Right forelimb (tissue), 1 donor: ENCODE data around the gene BICD2.

Experiments used
- DNase-seq: peaks from one replicate; pipeline ENCODE4 v3.0.0-alpha.2; 2018

The BICD2 gene

DNA sequence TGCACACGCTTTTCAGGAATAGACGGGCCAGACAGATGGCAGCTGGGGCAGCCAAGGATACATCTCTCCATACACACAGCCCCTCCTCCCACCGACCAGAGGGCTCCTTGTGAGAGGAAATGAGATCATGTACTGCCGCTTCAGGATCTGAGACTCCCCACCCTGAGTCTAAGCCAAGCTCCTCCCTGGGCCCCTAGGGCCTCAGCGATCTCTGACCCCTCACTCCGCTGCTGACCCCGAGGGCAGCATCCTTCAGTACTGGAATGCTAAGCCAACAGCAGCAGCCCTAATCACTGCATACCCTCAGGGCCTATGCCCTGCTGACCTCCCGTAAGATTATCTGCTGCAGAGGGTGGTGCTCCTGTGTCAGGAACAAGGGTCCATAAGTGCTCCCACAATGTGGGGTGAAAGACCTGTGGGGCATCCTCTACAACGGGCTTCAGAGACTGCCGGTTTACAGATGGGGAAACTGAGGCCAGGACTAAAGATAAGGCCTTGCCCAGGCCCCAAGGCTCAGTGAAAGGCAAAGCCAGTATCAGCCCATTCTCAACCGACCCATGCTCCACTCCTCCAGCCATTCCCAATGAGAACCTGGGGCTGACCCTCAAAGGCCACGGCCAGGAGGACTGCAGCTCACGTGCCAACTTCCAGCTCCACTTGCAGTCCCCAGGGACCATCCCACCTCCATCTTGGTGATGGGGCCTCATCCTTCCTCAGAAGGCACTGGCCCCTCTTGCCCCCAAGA is 37.5 kb downstream of the BICD2 start:
- DNase-seq, result peak; percentile 45

DNA sequence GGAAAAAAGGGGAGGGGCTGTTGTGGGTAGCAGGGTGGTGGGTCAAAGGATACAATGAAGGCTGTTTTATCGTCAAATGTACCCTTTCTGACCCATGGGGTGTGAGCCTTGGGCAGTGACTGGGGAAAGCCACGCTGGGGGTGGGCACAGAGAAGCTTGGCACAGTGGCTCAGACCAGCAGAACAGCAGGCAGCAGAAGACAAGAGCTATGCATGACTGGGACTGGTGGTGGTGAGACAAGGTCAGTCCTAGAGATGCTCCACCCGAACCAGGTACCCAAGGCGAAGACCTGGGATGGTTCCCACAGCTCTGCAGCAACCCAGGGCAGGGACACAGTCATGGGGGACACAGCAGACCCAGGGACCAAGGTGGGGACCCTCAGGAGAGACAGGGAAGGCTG is 38.3 kb downstream of the BICD2 start:
- DNase-seq, result no peak

DNA sequence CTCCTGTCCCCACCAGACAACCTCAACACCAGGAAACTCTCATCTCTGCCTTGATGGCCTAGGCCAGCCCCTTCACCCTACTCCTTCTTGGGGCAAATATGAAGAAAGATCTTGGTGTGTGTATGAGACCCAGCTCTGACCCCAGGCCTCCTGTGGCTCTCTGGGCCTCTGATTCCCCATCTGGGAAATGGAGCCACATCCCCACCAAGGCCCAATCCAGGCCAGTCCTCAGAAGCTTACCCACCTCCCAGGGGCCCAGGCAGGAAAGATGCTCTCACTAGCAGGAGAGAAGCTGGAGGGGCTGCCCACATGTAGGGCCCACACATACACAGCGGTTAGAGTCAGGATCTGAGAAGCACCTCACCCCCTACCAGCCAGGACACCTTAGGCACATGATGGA is 38.9 kb downstream of the BICD2 start:
- no peak for DNase-seq

DNA sequence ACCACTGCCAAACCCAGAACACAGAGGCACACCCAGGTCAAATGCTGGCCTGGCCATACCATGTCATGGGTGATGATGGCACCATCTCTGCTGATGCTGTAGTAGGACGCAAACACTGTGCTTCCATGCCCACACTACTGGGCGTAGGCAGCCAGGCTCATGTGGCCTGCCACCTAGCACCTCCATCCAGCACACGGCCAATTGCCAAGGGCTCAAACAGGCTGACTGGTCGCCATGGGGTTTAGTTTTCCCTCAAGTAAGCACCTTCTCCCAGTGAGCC is 39.4 kb downstream of the BICD2 start:
- no peak for DNase-seq

DNA sequence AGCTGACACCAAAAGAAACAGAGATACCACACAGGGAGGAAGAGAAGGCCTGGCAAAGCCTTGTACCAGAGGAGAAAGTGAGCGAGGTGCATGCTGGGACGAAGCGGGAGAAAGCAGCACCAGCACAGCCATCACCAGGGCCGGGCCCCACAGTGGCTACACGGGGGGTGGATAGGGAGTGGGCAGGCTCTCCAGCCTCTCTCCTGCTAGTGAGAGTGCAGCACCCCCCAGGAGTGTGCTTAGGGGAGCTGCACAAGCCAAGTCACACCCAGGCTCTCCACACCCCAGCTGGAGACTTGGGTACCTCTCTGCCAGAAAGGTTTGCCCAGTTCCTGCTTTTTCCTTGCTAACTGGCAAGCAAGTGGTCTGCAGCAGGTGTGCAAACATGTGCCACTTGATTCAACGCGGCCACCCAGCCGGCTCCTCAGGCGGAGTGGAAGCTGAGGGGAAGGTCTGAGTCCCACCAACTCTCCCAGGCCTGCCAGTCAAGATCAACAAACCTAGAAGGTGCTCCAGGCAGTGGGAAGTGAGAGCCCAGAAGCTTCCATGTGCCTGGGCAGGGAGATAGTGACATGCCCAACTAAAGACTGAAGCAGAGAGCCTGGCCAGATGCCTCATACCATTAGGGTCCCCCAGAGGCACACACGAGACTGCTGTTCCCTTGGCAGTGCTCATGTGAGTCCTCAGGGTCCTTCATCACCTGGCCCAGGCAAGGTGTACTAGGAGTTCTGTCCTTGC is 39.9 kb downstream of the BICD2 start:
- DNase-seq, result no peak

DNA sequence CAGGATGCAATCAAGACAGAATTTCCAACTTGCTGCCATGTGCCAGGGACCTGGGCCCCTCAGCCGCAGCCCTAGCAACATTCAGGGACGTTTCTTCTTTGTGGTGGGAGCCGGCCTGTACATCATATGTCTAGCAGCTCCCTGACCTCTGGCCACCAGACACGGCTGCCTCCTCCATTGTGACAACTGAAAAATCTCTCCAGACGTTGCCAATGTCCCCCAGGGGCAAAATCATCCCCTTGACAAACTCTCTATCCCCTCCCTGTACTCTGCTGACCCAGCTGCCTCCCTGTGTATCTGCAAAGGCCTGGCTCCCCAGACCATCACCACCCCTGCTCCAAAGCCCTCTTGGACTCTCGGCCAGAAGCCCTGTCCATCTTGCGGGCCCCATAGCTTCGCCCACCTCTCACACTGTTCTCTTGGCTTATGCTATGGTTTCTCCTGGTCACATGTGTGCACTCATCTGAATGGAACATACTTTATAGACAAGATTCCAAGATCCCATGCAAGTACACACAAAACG is 40.8 kb downstream of the BICD2 start:
- DNase-seq, result no peak

DNA sequence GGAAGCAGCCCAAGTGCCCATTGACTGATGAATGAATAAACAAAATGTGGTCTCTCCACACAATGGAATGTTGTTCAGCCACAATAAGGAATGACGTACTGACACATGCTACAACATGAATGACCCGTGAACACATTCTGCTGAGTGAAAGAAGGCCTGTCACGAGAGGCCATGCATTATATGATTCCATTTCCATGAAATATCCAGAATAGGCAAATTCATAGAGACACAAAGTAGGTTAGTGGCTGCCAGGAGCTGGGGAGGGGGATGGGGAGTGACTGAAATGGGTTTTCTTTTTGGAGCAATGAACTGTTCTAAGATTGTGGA is 41.4 kb downstream of the BICD2 start:
- DNase-seq, result no peak

DNA sequence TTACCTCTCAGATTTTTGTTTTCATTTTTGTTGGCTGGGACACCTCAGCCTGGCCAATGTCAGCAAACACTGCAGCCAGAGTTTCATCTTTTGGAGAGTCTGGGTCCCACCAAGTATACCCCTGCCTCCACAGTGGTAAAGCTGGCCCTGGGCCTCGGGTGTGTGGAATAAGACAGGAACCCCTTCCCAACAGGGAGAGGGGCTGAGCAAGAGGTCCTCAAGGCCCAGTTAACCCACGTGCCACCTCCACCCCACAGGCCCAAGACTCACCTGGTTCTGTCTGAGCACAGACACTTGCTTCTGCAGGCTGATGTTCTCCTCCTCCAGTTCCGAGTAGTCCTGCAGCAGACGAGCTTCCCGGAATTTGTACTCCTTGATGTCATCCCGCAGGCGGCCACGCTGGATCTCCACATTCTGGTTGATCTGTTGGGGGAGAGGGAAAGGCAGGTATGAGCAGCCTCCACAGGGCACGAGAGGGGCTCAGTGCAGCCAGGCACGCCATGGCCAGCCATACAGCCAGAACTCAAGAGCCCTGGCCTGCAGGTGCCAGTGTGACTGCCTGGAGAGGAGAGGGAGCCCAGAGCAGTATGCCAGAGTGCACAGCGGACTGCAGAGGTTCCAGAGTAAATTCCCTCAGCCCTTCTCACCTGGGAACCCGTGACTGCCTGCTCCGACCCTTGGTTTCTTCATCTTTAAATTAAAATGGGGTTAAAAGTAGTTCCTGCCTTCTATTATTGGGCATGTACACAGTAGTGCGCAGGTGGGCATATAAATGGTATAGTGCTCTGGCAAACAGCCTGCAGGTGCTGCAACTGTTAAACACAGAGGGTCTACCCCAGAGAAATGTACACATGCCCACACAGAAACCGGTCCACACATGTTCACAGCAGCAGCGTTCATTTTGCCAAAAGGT is 42.0 kb downstream of the BICD2 start:
- no peak for DNase-seq

DNA sequence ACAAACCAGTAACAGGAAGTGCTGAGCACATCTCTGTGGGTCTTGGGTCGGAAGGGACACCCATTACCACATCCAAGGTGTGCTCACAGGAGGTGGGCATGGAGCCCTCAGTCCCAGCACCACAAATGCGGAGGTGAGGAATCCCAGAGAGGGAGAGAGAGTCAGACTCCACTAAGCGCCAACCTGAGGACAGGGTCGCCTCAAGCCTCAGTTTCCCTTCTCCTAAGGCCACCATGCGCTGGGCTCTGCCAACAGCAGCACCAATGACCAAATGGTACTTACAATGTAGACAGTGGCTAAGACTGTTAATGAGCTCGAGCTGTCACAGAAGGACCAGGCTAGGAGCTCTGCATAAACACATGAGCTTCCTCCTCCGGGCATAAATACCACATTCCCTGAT is 43.1 kb downstream of the BICD2 start:
- no peak for DNase-seq

DNA sequence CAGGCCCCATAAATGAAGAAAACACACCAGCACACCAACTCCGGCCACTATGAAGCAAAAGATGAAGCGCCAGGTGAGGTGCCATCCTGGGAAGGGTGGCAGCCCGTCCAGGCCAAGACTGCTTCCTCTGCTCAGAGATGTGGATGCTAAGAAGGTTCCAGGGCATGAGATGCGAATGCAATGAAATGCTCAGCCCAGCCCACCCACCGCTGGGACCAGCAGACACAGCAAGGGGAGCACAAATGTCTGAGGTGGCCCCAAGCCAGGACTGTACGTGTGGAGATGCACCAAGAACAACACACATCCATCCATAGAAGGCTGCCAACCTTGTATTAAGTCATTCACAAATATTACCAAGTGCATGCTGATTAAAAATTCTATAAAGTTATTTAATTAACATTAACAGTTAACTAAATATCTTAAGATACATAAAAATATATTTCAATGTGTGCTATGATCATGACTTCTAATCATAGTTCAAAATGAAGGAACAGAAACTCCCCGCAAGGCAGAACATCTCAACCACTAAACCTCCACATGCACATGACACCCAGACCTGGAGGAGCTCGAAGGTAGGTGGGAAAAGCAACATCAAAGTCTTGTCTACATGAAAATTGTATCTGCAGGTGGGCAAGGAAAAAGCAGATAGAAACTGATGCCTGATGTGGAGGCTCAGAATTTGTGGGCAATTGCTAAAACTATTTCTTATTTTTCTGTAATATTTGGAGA is 43.7 kb downstream of the BICD2 start:
- DNase-seq, result no peak

DNA sequence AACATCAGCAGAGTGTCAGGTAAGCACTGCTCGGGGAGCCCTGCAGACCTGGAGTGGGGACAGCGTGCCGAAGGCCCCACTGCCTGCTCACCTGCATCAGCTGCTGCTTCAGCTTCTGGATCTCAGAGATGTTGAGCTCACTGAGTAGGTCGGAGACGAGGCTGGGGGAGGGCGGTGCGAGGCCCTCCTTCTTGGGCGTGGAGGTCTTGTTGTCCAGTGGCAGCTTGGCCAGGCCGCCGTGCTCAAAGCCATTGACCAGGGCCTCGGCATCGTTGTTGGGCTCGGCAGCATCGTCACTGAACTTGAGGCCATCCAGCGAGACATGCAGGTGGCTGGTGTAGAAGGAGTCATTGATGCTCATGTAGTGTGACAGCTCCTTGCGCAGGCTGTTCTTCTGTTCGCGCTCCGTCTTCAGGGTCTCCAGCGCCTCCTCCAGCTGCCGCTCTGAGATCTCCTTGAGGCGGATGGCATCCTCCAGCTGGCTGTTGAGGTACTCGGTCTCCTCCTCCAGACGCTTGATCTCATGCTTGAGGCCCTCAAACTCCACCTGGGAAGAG is 44.3 kb downstream of the BICD2 start:
- DNase-seq, result no peak

DNA sequence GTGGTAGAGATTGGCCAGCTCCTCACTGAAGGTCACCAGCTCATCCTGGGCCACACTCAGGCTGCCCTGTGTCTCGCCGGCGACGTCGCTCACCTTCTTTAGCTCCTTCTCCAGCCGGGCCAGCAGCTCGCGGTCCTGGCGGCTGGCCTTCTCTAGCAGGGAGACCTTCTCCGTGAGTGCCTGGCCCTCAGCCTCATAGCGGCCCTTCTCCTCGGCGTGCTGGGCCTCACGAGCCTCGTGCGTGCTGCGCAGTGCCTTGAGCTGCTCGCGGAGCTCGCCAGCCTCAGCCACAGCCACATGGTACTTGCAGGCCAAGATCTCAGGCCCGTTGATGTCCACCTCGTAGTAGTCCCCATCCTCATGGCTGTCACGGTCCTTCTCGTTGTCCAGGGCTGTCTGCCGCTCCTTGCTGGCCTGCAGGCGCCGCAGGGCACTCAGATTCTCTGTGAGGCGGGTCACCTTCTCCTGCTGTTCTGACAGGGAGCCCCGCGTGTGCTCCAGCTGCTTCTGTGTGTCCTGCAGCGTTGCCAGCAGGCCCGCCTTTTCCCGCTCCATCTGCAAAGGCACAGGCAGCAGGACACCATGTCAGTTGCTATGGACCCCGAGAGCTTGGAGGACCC is 45.5 kb downstream of the BICD2 start:
- no peak for DNase-seq

DNA sequence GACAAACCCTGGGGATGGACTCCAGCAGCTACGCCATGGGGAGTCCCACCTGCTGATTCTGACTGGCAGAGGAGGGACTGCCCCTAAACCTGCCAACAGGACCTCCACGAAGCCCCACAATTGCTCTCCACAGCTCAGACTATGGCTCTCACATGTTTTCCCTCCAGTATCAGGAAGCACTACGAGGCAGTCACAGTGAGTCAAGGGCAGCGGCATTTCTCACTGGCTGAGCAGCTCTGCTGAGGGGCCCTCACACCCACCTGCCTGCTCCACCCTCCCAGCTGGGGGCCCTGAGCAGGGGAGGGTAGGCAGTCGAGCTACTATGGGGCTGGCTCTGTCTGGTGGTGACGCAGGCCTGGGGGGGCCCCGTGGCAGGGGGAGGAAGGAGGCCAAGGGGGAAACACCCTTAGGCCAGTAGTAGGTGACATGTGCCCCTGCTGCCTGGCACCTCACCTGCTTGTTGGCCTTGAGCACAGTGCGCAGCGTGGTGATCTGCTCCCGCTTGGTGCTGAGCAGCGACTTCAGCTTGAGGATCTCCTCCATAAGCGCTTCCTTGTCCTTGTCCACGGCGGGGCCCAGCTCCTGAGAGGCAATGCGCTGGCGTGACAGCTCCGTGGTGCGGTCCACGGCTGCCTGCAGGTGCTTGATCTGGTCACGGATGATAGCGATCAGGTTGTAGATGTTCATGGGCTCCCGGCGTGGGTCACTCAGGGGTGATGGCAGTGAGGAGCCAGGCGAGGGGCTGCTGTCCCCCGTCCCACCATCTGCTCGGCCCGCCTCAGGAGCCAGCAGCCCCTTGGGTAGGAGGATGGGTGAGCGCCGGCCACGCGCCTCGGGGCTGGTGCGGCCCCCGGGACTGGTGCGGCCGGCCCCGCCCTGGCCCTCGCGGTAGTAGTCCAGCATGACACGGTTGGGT is 46.3 kb downstream of the BICD2 start:
- no peak for DNase-seq

DNA sequence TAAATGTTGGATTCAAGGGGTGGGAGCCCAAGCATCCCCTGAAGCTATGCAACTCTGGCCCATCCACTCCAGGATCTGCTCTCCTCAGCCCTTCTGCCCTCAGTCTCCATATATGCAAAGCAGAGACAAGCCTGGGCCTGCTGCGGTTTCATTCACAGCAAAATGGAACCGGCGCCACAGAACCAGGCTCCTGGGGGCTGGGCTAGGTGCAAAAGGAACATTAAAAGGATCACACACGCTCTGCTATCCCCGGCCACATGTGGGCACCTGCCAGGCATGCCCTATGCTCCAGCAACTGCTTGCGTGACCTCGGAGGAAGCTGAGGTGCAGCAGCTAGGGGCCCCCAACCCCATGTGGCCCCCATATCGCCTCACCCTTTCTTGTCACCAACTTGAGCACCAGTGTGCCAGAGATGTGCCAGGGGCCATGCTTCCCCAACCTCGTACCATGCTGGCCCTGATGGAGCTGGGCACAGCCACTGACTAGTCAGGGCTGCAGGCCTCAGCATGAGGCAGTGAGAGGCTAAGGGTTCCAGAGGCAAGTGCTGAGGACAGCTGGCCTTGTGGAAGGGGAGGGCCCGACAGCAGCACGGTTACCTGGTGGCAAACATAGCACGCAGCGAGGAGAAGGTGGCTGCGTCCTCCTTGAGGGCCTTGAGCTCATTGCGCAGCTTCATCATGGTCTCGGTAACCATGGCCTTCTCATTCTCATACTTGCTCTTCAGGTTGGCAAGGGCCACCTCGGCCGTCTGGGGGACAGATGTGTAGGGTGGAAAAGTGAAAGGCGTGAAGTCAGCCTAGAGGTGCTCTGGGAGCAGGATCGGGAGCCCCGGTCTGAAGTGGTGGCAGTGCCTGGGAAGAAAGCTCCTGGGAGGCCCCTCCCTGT is 47.2 kb downstream of the BICD2 start:
- DNase-seq, result no peak

DNA sequence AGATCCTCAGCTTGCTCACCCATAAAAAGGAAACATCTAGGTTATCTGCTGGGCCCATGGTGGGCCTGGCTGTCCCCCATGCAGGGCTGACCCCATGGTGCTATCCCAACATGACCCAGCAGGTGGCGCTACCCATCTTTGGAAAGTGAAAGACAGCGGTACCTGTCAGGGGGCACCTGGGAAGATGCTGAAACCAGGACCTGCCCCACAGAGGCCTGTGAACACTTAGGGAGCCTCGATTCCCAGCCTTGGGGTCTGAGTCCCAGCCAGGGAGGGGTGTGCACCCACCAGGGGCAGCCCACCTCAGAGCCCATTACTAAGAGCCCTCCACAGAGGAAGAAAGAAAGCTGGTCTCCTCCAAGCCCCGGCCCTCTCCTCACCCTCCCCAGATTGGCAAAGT is 48.1 kb downstream of the BICD2 start:
- DNase-seq, result peak; percentile 80

DNA sequence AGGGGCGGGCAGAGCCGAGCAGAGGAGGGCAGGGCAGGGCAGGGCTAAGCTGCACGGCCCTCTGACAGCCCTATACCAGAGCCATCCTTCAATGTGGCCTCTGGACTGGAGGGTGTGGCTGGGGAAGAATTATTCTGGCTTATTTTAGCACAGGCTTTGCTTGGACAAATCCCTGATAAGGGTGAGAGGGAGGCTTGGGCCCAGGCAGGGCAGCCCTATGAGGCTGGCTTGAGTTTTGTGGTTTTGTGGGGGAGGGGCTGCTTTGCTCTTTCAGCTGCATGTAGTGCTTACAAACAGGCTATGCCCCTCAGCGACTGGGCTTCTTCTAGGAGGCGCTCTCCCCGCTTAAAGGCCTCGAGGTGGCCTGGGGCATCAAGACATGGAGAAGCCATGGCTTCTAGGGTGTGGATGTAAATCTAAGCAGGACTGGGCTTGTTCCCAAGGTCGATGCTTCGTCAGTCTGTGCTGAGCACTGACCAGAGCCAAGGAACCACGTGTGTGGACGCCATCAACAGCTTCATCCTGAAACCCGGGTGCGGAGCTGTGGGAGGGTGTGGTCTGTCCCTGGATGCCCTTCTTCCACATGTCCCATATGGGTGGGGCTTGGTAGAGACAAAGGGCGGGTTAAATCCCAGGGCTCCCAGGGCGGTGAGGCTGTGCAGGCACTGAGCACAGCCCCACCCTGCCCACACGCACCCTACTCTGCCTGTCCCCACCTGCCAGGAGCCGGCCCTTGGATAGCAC is 49.0 kb downstream of the BICD2 start:
- DNase-seq, result no peak

DNA sequence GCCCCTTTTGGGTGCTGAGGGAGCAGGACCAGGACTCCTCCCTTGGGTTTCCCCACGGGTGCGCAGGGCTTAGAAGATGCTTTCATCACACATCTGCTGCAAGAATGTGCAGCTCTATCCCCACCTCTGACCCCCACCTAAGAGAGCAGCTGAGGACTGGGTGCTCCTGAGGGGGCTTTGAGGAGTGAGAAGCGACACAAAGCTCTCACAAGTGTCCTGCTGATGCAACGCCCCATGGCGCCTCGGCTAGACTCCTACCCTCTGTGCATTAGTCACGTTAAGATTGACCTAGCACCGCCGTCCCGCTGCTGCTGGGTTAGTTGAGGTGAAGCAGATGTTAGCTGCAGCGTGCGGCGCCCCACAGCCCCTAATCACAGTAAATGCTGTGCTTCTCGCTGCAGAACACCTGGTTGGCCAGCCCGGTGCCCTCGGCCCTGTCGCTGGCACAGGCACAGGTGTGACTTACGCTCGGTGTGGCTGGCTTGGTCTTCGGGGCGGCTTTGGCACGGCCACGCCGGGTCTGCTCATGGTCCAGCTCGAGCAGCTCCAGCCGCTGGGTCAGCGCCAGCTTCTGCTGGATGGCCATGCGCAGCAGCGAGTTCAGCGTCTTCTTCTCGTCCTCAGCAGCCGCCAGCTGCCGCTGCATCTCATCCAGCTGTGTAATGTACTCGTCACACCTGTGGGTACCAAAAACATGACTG is 49.7 kb downstream of the BICD2 start:
- DNase-seq, result no peak

DNA sequence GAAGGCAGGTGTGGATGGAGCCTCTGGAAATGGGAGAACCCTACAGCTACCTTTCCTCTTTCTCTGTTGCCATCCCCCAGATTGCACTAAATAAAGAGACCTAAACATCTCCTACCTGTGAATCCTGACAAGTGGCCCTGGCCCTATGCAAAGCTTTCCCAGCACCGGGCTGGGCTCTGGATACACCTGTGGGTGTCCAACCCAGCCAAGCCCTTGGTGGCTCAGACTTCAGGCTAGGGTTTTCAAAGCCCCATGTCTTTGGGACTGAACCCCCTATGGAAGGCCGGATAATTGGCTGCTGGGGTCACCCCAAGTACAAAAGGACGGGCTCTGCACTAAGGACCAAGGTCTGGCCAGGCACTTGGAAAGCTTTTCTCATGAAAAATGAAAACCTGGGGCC is 50.6 kb downstream of the BICD2 start:
- DNase-seq, result no peak

DNA sequence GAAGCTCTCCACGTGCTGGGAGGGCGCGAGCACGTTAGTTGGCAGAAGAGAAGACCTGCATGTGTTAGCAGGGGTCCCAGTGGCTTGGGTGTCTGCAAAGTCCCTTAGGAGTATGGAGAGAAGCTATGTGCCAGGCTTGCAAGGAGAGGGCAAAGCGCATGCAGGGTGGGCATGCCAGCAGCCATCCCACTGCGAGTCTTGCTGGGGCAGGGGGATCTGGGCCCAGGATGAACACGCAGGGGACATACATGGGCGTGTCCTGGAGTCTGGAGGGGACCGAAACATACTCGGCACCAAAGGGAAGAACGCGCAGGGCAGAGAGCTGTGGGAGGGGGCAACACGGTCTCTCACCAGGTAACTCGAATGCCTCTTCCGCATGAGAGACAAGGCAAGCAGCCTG is 51.1 kb downstream of the BICD2 start:
- no peak for DNase-seq
